ENCODE measurements around the gene GNG2. TPM values are rescaled to one million over a fixed set of nuclear protein-coding genes. Genes with fewer than 3 reads are reported as not detected.

The GNG2 gene
- total RNA-seq, 1 experiment from 2014 or later: 18.9 TPM

GRCh38 chr14:51908086-51908485 lies 47.7 kb downstream of the GNG2 start:
- intact Hi-C loops (cut with micrococcal nuclease; ENCODE audit: unreplicated experiment): no loop called here
- DNase-seq (ENCODE audit: low spot score): no peak
- Histone ChIP-seq H3K9me3 (ENCODE audit: low read depth, low read length, poor library complexity, severe bottlenecking) (peaks cover 8% of the 10 kb centered on the region), H3K27ac (ENCODE audit: low read depth, low read length, poor library complexity, severe bottlenecking) (no peak overlapping the region), H3K36me3 (ENCODE audit: insufficient read depth, low read length, poor library complexity, severe bottlenecking) (no peaks in the 10 kb centered on the region), H3K27me3 (replicated peaks; ENCODE audit: insufficient read depth, low read depth, low read length, poor library complexity) (no peaks in the 10 kb centered on the region), H3K4me3 (ENCODE audit: low read depth, low read length, poor library complexity, severe bottlenecking) (no peak overlapping the region), H3K4me1 (ENCODE audit: insufficient read depth, low read length, poor library complexity, severe bottlenecking) (no peaks in the 10 kb centered on the region)
- BruUV-seq (replicated peaks): no TSS peak
- TF ChIP-seq EZH2 (IDR thresholded peaks at IDR 0.05; ENCODE audit: borderline replicate concordance, low read depth, low read length, poor library complexity, severe bottlenecking) (no peak), CTCF (conservative IDR thresholded peaks at IDR 0.05; ENCODE audit: low read depth, low read length) (no peak)
- ChIA-PET CTCF (no interaction called here), POLR2A (ENCODE audit: low non-redundant PET) (no interaction called here)

GRCh38 chr14:51912112-51912786 lies 51.8 kb downstream of the GNG2 start:
- TF ChIP-seq CTCF (conservative IDR thresholded peaks at IDR 0.05; ENCODE audit: low read depth, low read length): no peak
- TF ChIP-seq EZH2 (IDR thresholded peaks at IDR 0.05; ENCODE audit: borderline replicate concordance, low read depth, low read length, poor library complexity, severe bottlenecking): no peak
- Histone ChIP-seq H3K9me3 (ENCODE audit: low read depth, low read length, poor library complexity, severe bottlenecking) (no peaks in the 10 kb centered on the region), H3K4me3 (ENCODE audit: low read depth, low read length, poor library complexity, severe bottlenecking) (no peak overlapping the region), H3K27ac (ENCODE audit: low read depth, low read length, poor library complexity, severe bottlenecking) (no peak overlapping the region), H3K27me3 (replicated peaks; ENCODE audit: insufficient read depth, low read depth, low read length, poor library complexity) (no peaks in the 10 kb centered on the region), H3K36me3 (ENCODE audit: insufficient read depth, low read length, poor library complexity, severe bottlenecking) (no peaks in the 10 kb centered on the region), H3K4me1 (ENCODE audit: insufficient read depth, low read length, poor library complexity, severe bottlenecking) (no peaks in the 10 kb centered on the region)
- intact Hi-C loops (cut with micrococcal nuclease; ENCODE audit: unreplicated experiment): no loop called here
- POLR2A ChIA-PET (ENCODE audit: low non-redundant PET): no interaction called here
- CTCF ChIA-PET: no interaction called here
- no TSS peak for BruUV-seq (replicated peaks)
- no peak for DNase-seq (ENCODE audit: low spot score)

GRCh38 chr14:51914310-51914709 lies 53.9 kb downstream of the GNG2 start:
- CTCF ChIA-PET: no interaction called here

More at GRCh38 chr14:51914310-51914709, 53.9 kb downstream of the GNG2 start:
- no peaks in the 10 kb centered on the region for H3K36me3 ChIP-seq (ENCODE audit: insufficient read depth, low read length, poor library complexity, severe bottlenecking)
- TF ChIP-seq EZH2 (IDR thresholded peaks at IDR 0.05; ENCODE audit: borderline replicate concordance, low read depth, low read length, poor library complexity, severe bottlenecking): no peak
- TF ChIP-seq CTCF (conservative IDR thresholded peaks at IDR 0.05; ENCODE audit: low read depth, low read length): no peak
- no peak overlapping the region for H3K27ac ChIP-seq (ENCODE audit: low read depth, low read length, poor library complexity, severe bottlenecking)
- DNase-seq (ENCODE audit: low spot score): no peak
- no peaks in the 10 kb centered on the region for H3K9me3 ChIP-seq (ENCODE audit: low read depth, low read length, poor library complexity, severe bottlenecking)
- H3K4me3 ChIP-seq (ENCODE audit: low read depth, low read length, poor library complexity, severe bottlenecking): no peak overlapping the region
- intact Hi-C loops (cut with micrococcal nuclease; ENCODE audit: unreplicated experiment): no loop called here
- no TSS peak for BruUV-seq (replicated peaks)
- H3K4me1 ChIP-seq (ENCODE audit: insufficient read depth, low read length, poor library complexity, severe bottlenecking): no peaks in the 10 kb centered on the region
- POLR2A ChIA-PET (ENCODE audit: low non-redundant PET): no interaction called here
- H3K27me3 ChIP-seq (replicated peaks; ENCODE audit: insufficient read depth, low read depth, low read length, poor library complexity): no peaks in the 10 kb centered on the region
